ENCODE data around the gene FCHSD2.

Gene FCHSD2

GRCh38 chr11:72890881-72891280, 251.2 kb downstream of the FCHSD2 start:
- Histone ChIP-seq H3K36me3 (ENCODE audit: control insufficient read depth, insufficient read depth, low read length) (no peaks in the 10 kb centered on the region), H3K4me3 (ENCODE audit: low read depth, low read length) (no peak overlapping the region), H3K9ac (ENCODE audit: low read depth, low read length) (no peak overlapping the region), H3K4me1 (ENCODE audit: control insufficient read depth, insufficient read depth, low read length) (no peaks in the 10 kb centered on the region), H3K27me3 (ENCODE audit: control insufficient read depth, insufficient read depth, low read length) (no peaks in the 10 kb centered on the region), H3K9me3 (ENCODE audit: control insufficient read depth, insufficient read depth, low read length) (no peaks in the 10 kb centered on the region)

GRCh38 chr11:72886619-72887018, 255.5 kb downstream of the FCHSD2 start:
- no peak overlapping the region for H3K9ac ChIP-seq (ENCODE audit: low read depth, low read length)
- H3K36me3 ChIP-seq (ENCODE audit: control insufficient read depth, insufficient read depth, low read length), result no peaks in the 10 kb centered on the region
- H3K4me3 ChIP-seq (ENCODE audit: low read depth, low read length), result no peak overlapping the region
- no peaks in the 10 kb centered on the region for H3K27me3 ChIP-seq (ENCODE audit: control insufficient read depth, insufficient read depth, low read length)
- H3K9me3 ChIP-seq (ENCODE audit: control insufficient read depth, insufficient read depth, low read length), result no peaks in the 10 kb centered on the region
- no peaks in the 10 kb centered on the region for H3K4me1 ChIP-seq (ENCODE audit: control insufficient read depth, insufficient read depth, low read length)

GRCh38 chr11:72885749-72886609, 256.1 kb downstream of the FCHSD2 start:
- H3K27me3 ChIP-seq (ENCODE audit: control insufficient read depth, insufficient read depth, low read length), result no peaks in the 10 kb centered on the region
- no peaks in the 10 kb centered on the region for H3K36me3 ChIP-seq (ENCODE audit: control insufficient read depth, insufficient read depth, low read length)
- no peak overlapping the region for H3K9ac ChIP-seq (ENCODE audit: low read depth, low read length)
- no peak overlapping the region for H3K4me3 ChIP-seq (ENCODE audit: low read depth, low read length)
- no peaks in the 10 kb centered on the region for H3K9me3 ChIP-seq (ENCODE audit: control insufficient read depth, insufficient read depth, low read length)
- H3K4me1 ChIP-seq (ENCODE audit: control insufficient read depth, insufficient read depth, low read length), result no peaks in the 10 kb centered on the region

- Histone ChIP-seq H3K27me3 (ENCODE audit: control insufficient read depth, insufficient read depth, low read length) (no peaks in the 10 kb centered on the region), H3K4me1 (ENCODE audit: control insufficient read depth, insufficient read depth, low read length) (peaks cover 2% of the 10 kb centered on the region), H3K36me3 (ENCODE audit: control insufficient read depth, insufficient read depth, low read length) (no peaks in the 10 kb centered on the region), H3K9ac (ENCODE audit: low read depth, low read length) (no peak overlapping the region), H3K9me3 (ENCODE audit: control insufficient read depth, insufficient read depth, low read length) (no peaks in the 10 kb centered on the region), H3K4me3 (ENCODE audit: low read depth, low read length) (no peak overlapping the region)
Observed at GRCh38 chr11:72876147-72876546, 266.0 kb downstream of the FCHSD2 start.

GRCh38 chr11:72875736-72876135, 266.4 kb downstream of the FCHSD2 start:
- Histone ChIP-seq H3K4me3 (ENCODE audit: low read depth, low read length) (no peak overlapping the region), H3K36me3 (ENCODE audit: control insufficient read depth, insufficient read depth, low read length) (no peaks in the 10 kb centered on the region), H3K9me3 (ENCODE audit: control insufficient read depth, insufficient read depth, low read length) (no peaks in the 10 kb centered on the region), H3K4me1 (ENCODE audit: control insufficient read depth, insufficient read depth, low read length) (peaks cover 4% of the 10 kb centered on the region), H3K27me3 (ENCODE audit: control insufficient read depth, insufficient read depth, low read length) (no peaks in the 10 kb centered on the region), H3K9ac (ENCODE audit: low read depth, low read length) (no peak overlapping the region)

- Histone ChIP-seq H3K9ac (ENCODE audit: low read depth, low read length) (no peak overlapping the region), H3K4me1 (ENCODE audit: control insufficient read depth, insufficient read depth, low read length) (peaks cover 4% of the 10 kb centered on the region), H3K36me3 (ENCODE audit: control insufficient read depth, insufficient read depth, low read length) (no peaks in the 10 kb centered on the region), H3K27me3 (ENCODE audit: control insufficient read depth, insufficient read depth, low read length) (no peaks in the 10 kb centered on the region), H3K4me3 (ENCODE audit: low read depth, low read length) (no peak overlapping the region), H3K9me3 (ENCODE audit: control insufficient read depth, insufficient read depth, low read length) (no peaks in the 10 kb centered on the region)
Observed at GRCh38 chr11:72872012-72872411, 270.1 kb downstream of the FCHSD2 start.

- Histone ChIP-seq H3K27me3 (ENCODE audit: control insufficient read depth, insufficient read depth, low read length) (no peaks in the 10 kb centered on the region), H3K4me3 (ENCODE audit: low read depth, low read length) (no peak overlapping the region), H3K9ac (ENCODE audit: low read depth, low read length) (no peak overlapping the region), H3K4me1 (ENCODE audit: control insufficient read depth, insufficient read depth, low read length) (peaks cover 4% of the 10 kb centered on the region), H3K36me3 (ENCODE audit: control insufficient read depth, insufficient read depth, low read length) (no peaks in the 10 kb centered on the region), H3K9me3 (ENCODE audit: control insufficient read depth, insufficient read depth, low read length) (no peaks in the 10 kb centered on the region)
Observed at GRCh38 chr11:72871119-72871518, 271.0 kb downstream of the FCHSD2 start.

- Histone ChIP-seq H3K36me3 (ENCODE audit: control insufficient read depth, insufficient read depth, low read length) (no peaks in the 10 kb centered on the region), H3K27me3 (ENCODE audit: control insufficient read depth, insufficient read depth, low read length) (no peaks in the 10 kb centered on the region), H3K9me3 (ENCODE audit: control insufficient read depth, insufficient read depth, low read length) (no peaks in the 10 kb centered on the region), H3K4me3 (ENCODE audit: low read depth, low read length) (no peak overlapping the region), H3K4me1 (ENCODE audit: control insufficient read depth, insufficient read depth, low read length) (peaks cover 4% of the 10 kb centered on the region), H3K9ac (ENCODE audit: low read depth, low read length) (no peak overlapping the region)
Observed at GRCh38 chr11:72869831-72870230, 272.3 kb downstream of the FCHSD2 start.

- H3K4me3 ChIP-seq (ENCODE audit: low read depth, low read length), result no peak overlapping the region
- H3K27me3 ChIP-seq (ENCODE audit: control insufficient read depth, insufficient read depth, low read length), result no peaks in the 10 kb centered on the region
- H3K9me3 ChIP-seq (ENCODE audit: control insufficient read depth, insufficient read depth, low read length), result no peaks in the 10 kb centered on the region
- H3K4me1 ChIP-seq (ENCODE audit: control insufficient read depth, insufficient read depth, low read length), result peaks cover 4% of the 10 kb centered on the region
- no peaks in the 10 kb centered on the region for H3K36me3 ChIP-seq (ENCODE audit: control insufficient read depth, insufficient read depth, low read length)
- H3K9ac ChIP-seq (ENCODE audit: low read depth, low read length), result no peak overlapping the region
Observed at GRCh38 chr11:72867970-72868369, 274.1 kb downstream of the FCHSD2 start.

- Histone ChIP-seq H3K4me1 (ENCODE audit: control insufficient read depth, insufficient read depth, low read length) (peaks cover 5% of the 10 kb centered on the region), H3K9me3 (ENCODE audit: control insufficient read depth, insufficient read depth, low read length) (no peaks in the 10 kb centered on the region), H3K4me3 (ENCODE audit: low read depth, low read length) (no peak overlapping the region), H3K27me3 (ENCODE audit: control insufficient read depth, insufficient read depth, low read length) (no peaks in the 10 kb centered on the region), H3K36me3 (ENCODE audit: control insufficient read depth, insufficient read depth, low read length) (no peaks in the 10 kb centered on the region), H3K9ac (ENCODE audit: low read depth, low read length) (no peak overlapping the region)
Observed at GRCh38 chr11:72864702-72865655, 277.1 kb downstream of the FCHSD2 start.

GRCh38 chr11:72863916-72864315, 278.2 kb downstream of the FCHSD2 start:
- Histone ChIP-seq H3K4me3 (ENCODE audit: low read depth, low read length) (no peak overlapping the region), H3K36me3 (ENCODE audit: control insufficient read depth, insufficient read depth, low read length) (no peaks in the 10 kb centered on the region), H3K27me3 (ENCODE audit: control insufficient read depth, insufficient read depth, low read length) (no peaks in the 10 kb centered on the region), H3K9me3 (ENCODE audit: control insufficient read depth, insufficient read depth, low read length) (no peaks in the 10 kb centered on the region), H3K9ac (ENCODE audit: low read depth, low read length) (no peak overlapping the region), H3K4me1 (ENCODE audit: control insufficient read depth, insufficient read depth, low read length) (peaks cover 5% of the 10 kb centered on the region)
